Activated T-cell treated with anti-CD3 and anti-CD28 coated beads for 1 hour (primary cell): Measurements from ENCODE around the gene RHBDL3.

Source experiments
- DNase-seq: peaks from one replicate; pipeline ENCODE4 v3.0.0-alpha.2; 2020; ENCODE audit warnings: low read depth

RHBDL3 gene

DNA sequence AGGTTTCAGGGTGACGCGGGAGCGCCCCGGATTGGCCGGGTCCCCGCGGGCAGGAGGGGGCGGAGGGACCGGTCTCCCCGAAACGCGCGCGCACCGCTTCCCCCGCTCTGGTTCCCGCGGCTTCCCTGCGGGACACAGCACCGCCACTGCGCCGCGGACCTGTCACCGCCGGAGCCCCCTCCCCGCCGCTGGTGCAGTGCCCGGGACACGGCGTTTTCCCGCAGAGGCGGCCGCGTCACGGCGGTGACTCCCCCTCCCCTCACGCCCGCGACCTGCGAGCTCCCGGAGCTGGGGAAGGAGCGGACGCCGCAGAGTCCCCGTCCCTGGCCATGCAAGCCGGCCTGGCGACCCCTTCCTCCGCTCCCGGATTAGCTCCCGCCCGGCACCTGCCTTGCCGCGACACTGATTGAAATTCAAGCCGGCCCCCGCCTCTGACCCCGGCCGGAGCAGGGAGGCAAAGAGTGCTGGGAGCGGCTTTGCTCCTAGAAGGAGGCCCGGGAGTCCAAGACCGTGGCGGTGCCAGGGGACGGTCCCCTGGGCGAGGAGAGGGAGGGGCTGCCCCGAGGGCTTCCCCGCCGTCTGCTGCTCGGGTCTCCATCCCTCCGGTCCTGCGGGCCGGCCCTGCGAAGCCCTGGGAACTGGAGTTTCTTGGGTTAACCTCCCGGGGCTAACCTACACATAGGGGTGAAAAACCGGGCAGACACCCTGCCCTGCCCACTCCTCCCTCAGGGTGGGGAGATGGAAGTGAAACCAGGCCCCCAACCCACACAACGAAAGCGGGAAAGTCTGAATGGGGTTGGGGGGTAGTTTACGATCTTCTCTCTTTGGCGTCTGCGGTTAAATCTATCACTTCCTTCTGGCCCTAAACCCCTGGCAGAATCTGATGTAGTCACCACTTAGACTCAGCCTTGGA lies 1.0 kb downstream of the RHBDL3 start:
- no peak for DNase-seq

DNA sequence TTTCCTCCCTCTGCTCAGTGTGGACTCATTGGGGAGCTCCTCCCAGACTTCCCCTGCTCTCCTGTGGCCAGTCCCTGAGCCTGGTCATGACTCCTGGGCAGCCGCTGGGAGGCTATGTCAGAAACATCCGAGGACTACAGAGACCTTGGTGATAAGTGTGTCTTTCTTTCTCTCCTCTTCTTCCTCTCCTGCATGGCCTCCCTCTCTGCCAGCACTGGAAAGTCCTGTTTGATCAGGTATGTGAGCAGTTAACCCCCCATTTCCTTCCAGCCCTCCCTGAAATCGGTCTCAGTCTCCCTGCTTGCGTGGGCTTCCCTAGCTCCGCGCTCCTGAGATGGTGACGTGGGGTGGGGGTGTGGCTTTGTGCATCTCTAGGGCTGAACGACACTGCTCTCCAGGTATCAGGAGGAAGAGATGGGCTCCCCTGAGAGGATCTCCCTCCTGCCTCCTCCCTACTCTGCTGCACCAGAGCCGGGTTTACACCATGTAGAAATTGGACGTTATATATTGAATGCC lies 2.1 kb downstream of the RHBDL3 start:
- DNase-seq, result no peak

DNA sequence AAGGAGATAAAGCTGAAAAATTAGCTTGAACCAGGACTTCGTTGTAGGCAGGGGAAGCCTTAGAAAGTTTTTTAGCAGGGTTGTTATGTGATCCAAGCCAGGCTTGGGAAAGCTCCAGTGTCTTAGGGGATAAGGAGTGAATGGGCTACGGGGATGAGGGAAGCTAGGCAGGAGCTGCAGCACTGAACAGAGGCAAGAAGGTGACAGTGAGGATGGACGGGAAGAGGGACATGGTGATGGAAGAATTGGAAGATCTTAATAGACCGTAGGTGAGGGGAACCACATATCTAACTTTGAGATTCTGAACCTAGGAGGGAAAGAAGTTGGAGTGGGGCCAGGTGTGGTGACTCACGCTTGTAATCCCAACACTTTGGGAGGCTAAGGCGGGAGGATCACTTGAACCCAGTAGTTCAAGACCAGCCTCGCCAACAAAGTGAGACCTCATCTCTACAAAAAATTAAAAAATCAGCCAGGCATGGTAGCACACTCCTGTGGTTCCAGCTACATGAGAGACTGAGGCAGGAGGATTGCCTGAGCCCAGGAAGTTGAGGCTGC lies 3.2 kb downstream of the RHBDL3 start:
- DNase-seq, result no peak

GRCh38 chr17:32269377-32269776 lies 3.7 kb downstream of the RHBDL3 start:
- DNase-seq, result no peak

DNA sequence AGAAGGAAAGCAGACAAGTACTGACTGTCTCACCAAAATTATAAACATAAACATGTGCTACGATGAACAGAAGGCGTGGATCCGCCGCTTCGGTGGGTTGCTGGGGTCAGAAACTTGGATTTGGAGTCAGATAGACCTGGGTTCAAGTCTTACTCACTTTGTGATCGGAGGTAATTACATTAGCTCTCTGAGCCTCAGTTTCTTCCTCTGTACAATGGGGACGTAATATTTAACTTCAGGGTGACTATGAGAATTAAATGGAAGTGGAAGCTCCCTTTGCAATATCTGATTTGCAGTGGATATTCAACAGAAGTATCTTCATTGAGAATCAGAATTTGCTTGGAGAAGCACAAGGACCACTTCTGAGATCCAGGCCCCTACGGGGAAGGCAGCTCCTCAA lies 6.2 kb downstream of the RHBDL3 start:
- no peak for DNase-seq

DNA sequence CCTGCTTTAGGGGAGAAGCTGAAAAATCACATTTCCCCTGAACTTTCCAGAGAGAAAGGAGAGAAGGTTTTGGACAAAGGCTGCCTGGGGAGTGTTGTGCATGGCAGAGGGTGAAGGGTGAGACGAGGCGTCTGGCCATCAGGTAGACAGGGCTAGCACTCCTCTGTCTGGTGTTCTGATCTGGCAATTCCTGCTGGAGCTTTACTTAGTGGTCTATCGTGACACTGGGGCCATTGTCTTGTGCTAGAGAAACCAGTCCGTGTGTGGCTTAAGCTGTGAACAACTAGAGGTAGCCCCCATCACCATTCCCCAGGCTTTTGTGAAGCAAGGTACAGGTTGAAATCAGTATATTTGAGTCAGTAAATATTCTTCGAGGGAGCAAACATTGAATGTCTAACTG lies 8.5 kb downstream of the RHBDL3 start:
- DNase-seq, result no peak

- DNase-seq, result no peak
Measured at GRCh38 chr17:32274643-32275042, 9.0 kb downstream of the RHBDL3 start.

GRCh38 chr17:32275060-32276042 lies 9.7 kb downstream of the RHBDL3 start:
- no peak for DNase-seq

DNA sequence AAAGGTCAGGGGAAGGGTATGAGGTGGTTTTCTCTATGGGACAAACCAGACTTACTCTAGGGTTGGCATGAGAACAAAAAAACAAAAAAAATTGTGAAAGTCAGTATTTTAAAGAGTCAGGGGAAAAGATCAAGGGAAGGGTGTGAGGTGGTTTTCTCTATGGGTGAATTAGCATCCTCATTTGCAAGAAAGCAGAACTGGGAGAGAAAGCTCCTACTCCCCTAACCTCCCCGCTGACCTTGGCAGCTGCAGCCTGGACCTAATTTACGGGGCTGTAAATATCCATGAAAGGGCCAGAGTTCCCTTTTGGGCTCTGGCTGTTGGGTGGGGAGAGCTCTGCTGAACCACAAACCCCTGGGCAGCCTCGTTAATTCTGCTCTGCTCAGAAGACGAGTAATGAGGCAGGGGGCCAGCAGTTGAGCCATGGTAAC lies 10.6 kb downstream of the RHBDL3 start:
- DNase-seq, result no peak

DNA sequence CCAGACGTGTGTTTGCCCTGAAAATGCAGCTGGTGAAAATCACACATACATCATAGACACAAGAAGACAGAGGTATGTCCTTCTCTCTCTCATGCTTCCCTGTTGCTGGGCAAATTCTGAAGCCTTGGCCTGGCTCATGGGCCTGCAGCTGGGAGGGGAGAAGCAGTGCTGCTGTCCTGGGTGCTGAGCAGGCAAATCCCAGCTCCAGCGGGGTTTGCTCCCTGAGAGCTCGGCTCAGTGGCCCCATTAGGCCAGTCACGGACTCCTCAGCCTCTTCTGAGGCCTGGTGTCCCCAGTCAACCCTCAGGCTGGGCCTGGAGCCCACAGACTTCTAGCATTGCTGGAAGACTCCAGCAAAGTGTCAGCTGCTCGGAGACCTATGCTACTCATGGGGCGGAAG lies 11.7 kb downstream of the RHBDL3 start:
- DNase-seq, result no peak

DNA sequence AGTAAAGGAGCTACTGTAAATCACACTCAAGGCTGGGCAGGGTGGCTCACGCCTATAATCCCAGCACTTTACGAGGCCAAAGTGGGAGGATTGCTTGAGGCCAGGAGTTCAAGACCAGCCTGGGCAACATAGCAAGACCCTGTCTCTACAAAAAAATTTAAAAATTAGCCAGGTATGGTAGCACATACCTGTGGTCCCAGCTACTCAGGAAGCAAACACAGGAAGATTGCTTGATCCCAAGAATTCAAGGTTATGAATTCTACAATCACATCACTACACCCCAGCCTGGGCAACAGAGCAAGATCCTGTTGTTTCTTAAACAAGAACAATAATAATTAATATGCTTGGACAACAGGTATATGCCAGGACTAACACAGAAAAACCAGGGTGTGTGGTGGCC lies 13.2 kb downstream of the RHBDL3 start:
- DNase-seq, result no peak

DNA sequence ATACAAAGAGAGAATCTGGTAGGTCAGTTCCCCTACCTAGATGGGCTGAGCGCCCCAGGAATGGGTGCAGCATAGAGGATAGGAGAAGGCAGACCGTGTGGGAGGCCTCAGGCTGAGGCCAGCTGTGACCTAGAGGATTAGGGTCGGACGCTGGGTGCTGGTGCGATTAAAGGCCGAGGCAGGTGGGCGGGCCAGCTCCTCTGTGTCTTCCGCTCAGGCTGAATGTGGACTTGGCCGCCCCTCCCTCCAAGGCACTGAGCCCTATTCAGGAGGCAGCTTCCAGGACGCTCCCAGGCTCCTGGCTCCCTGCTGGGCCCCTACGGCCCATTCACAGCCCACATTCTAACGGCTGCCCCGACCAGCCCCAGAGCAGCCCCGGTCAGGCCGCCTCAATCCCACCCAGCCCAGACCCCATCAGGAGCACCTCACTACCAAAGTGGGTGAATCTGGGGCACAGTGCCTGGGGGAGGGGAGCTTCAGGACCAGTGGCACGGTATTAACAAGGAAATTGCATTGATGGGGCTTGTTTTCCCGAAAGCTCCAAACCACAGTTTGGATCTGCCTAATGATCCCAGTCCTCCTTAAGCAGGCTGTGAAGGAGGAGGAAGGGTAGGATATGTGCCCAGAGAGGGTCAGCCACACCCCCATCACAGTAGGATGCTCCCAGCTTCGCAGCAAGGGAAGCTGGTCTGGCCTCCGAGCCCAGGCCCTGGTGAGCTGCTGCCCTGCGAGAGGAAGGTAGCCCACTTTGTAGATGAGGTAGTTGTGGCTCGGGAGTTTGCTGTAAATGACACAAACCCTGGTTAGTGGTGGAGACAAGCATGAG lies 14.5 kb downstream of the RHBDL3 start:
- DNase-seq, result no peak

GRCh38 chr17:32281011-32281451 lies 15.4 kb downstream of the RHBDL3 start:
- DNase-seq, result no peak

DNA sequence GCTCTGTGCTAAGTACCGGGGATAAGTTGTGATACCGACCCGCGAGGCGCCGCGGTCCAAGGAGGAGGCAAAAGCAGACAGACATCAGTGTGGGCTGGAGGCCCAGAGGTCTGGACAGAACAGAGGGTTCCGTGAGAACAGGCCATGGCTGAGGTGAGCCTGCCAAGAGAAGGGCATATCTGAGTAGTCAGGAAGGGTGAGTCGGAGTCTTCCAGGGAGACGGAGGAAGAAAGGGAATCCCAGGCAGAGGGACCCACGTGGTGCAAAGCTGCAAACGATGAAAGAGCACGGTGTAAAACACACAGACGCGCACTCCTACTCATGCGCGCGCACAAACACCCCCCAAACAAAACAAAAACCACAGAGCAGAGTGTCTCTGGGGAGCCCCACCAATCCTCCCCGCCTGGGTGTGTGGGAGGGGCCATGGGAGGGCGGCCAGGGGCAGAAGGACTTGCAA lies 18.1 kb downstream of the RHBDL3 start:
- no peak for DNase-seq

DNA sequence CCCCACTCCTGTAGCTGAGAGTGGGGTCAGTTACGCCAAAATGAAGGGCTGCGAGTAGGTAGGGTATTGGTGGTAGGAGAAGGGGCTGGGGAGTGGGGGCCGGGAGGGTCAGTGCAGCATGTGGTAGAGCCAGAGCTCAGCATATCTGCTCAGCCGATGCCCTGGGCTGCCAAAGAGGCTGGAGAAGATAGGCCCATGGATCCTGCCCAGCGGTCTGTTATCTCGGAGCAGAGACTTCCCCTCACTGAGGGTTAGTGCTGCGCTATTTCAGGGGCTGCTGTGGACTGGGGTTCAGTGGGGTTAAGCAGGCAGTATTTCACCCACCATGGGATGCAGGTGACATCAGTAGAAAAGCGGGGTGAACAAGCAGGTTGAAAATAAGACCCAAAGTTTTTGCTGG lies 19.7 kb downstream of the RHBDL3 start:
- DNase-seq, result no peak

DNA sequence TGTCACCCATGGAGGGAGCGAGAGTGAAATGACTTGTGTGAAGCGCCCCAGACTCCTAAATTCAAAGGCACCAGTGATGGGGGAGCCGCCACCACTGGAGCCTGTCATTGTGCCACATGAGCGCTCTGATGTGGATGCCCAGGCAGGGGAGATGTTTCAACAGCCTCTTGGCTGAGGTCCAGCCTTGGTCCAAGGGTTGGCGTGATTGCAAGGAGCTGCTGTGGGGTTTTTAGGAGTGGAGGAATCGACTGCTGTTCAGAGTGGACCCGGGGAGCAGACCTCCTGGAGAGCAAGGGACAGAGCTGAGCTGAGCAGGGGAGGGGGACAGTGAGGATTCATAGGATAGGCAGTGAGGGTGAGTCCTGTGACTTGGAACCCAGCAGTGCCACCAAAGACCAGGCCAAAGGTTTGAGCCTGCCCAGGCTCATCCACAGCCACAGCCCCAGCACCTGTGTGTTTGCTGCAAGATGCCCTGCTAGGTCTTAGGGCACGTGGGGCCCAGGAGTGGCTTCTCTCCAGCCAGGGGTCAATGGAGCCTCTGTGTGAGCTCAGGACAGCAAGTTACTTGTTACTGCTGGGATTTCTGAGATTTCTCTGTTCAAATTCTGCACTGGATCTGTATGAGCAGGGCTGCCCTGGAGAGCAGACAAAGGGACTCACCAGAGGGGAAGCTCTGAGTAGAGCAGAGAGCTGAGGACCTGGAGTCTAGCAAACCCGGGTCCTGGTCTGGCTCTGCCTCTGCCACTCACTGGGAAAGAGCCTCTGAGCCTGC lies 20.3 kb downstream of the RHBDL3 start:
- no peak for DNase-seq

- DNase-seq, result no peak
Measured at GRCh38 chr17:32286518-32286900, 20.9 kb downstream of the RHBDL3 start.

- no peak for DNase-seq
Measured at GRCh38 chr17:32287804-32288511, 22.3 kb downstream of the RHBDL3 start.

GRCh38 chr17:32288615-32289014 lies 23.0 kb downstream of the RHBDL3 start:
- DNase-seq, result no peak
